ENCODE results near the gene ACSL3.

DNA sequence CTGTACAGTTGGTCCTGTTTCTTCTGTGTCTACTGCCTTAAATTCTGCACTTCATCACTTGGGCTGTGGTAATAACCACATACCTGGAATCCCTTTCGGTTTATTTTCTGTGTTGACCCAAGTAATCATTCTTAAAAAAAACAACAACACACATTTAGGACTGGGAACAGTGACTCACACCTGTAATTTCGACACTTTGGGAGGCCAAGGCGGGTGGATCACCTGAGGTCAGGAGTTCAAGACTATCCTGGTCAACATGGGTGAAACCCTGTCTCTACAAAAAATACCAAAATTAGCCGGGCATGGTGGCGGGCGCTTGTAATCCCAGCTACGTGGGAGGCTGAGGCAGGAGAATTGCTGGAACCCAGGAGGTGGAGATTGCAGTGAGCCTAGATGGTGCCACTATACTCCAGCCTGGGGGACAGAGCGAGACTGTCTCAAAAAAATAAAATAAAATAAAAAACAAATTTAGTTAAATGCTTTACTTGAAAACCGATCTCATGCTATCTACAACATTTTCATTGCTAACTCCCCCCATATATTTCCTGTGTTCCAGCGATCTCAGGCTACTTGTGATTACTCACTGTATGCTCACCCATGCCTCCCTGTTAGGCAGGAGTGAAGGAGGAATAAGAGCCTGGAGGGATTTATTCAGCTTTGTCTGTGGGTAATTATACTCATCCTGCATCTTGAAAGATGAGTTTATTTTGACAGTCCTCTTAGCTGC is 18.2 kb downstream of the ACSL3 start:
- TF ChIP-seq YY1 (IDR thresholded peaks at IDR 0.05; ENCODE audit: insufficient read depth, insufficient read length) (no peak), SUZ12 (IDR thresholded peaks at IDR 0.05; ENCODE audit: extremely low read depth, insufficient read depth, insufficient read length) (no peak)

All from NT2/D1 (cell line).